ENCODE data around the gene STARD3NL.
A peak's percentile ranks its signal among the peaks of the same experiment; 100 is the strongest.
"Not testable (repeated sequence)": the region's sequence is repeated elsewhere in the genome, so short reads cannot be mapped to it uniquely, and the experiment has no call there.

Gene STARD3NL, protein sequence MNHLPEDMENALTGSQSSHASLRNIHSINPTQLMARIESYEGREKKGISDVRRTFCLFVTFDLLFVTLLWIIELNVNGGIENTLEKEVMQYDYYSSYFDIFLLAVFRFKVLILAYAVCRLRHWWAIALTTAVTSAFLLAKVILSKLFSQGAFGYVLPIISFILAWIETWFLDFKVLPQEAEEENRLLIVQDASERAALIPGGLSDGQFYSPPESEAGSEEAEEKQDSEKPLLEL

DNA sequence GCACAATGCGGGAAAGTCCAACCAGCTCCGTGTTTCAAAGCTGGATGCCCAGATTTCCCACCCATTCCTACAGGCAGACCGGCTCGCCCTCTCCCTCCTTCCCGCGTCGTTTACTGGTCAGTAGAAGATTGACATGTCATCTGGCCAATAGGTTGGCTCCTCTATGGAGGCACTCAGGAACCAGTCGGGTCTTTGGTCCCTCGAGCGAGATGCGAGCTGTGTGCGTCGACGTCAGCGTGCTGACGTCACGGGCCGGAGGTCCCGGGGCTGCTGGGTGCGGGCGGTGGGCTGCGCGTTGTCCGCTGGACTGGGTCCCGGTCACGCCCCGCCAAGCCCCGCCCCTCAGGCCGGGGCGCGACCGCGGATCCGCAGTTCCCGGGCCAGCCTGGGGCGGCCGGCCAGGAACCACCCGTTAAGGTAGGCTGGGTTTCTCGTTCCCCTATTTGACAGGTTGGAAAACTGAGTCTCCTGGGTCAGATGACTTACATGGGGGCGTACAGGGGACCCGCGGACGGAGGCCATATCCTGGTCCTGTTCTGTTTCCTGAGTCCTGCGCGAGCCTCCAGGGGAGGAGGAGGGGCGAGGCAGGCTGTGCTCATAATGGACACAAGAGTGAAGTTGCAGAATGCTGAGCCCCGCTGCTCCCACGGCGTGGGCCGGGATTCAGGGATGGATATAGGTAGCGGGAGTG is at the start of gene STARD3NL:
Gene STARD3NL, plus strand, starts transcription at position 242 of the 691 bp plus-strand sequence. CDS start 29,260 bp downstream, outside the sequence.
- peak; percentile 87 for DNase-seq

DNA sequence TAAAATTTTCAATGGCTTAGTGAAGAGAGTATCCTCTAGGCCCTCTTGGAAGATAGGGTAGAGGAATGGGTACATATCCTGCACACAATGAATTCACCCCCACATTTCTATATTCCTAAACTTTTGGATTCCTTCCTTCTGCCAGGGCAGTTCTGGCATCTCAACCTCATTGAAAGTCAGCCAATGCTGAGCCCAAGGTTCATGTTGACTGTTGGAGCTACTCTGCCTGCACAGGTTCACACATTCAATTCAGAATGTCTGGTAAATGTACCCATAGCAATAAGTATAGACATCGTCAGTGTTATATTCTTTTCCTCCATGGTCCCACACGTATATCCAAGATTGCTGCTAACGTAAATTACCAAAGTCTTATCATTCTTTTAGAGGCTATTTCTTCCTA is 48.9 kb upstream of the STARD3NL start:
- DNase-seq = no peak

DNA sequence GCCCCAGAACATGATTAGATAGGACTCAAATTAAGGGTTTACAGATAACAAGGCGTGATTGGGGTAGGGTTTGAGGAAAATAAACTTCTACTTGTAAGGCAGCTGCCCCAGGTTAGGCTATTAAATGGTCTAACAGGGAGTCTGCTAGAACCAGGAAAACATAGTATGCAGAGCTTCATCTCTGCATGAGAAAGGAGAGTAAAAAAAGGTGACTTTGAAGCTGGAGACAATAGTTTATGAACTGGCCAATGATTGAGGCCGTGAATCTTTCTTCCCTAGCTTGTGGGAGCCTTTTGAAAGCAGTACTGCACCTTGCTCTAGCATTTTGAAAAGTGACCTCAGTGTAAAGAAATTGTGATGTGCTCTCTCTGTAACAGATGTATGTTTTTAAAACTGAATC is 48.5 kb upstream of the STARD3NL start:
- no peak for DNase-seq

DNA sequence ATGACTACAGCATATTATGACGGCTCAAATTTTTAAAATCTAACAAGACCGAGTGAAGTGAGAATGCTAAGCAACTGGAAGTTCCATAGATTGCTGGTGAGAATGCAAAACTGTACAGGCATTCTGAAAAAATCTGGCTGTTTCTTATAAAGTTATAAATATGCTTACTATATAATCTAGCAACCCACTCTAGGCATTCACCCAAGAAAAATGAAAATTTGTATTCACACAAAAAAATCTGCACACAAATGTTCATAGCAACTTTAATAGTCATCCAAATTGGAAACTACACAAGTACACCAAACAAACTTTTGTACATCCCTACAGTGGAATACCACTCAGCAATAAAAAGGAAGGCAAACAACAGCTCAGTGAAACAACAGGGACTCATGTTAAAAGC is 39.9 kb upstream of the STARD3NL start:
- DNase-seq = no peak

DNA sequence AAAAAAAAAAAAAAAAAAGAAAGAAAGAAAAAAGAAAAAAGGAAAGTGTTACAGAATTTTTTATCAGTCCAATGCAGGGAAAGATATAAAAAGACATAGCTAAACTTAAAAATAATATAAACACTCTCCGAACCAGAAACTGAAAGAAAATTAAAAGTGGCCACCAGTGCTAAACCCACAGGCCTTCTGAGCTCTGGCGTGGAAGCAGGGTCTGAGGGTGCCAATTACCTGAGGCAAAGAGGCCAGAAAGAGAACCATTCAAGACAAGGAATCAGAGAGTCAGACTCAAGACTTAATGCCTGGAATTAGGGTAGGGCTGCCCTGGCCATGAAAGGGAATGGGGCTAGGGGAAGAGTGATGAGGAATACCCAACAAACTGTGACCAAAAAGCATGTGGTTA is 36.9 kb upstream of the STARD3NL start:
- no peak for DNase-seq

DNA sequence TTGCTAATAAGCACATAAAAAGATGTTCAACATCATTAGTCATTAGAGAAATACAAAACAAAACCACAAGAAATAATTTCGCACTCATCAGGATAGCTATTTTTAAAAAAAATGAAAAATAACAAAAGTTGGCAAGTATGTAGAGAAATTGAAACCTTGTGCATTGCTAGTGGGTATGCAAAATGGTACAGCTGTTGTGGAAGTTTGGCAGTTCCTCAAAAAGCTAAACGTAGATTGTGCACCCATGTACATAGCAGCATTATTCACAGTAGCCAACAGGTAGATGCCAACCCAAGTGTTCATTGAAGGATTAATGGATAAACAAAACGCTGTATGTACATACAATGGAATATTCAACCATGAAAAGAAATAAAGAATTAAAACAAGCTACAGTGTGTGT is 35.3 kb upstream of the STARD3NL start:
- no peak for DNase-seq

DNA sequence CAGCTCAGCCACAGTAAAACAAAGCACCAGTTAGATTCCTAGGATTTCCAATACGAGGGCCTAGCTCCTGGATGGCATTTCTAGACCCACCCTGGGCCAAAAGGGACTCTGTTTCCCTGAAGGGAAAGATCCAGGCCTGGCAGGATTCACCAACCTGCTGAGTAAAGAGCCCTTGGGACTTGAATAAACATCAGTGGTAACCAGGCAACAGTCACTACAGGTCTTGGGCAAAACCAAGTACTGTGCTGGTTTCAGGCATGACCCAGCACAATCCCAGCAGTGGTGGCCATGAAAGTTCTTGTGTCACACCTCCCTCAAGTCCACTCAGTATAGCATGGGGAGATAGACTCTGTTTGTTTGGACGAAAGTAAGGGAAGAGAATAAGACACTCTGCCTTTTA is 31.0 kb upstream of the STARD3NL start:
- DNase-seq = no peak

DNA sequence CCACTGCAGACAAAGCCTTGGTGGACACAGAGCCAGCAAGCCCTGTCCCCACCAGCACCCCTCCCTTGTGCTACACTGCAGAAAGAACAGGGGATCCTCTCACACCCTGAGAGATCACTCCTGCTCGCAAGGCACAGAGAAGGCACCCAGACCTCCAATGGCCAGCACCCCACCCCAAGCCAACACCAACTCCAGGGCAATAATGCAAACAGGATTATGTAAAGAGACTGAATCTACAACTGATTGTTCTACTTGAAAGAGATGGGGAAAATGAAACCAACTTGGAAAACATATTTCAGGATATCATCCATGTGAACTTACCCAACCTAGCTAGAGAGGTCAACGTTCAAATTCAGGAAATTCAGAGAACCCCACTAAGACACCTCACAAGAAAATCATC is 26.5 kb upstream of the STARD3NL start:
- DNase-seq = no peak

DNA sequence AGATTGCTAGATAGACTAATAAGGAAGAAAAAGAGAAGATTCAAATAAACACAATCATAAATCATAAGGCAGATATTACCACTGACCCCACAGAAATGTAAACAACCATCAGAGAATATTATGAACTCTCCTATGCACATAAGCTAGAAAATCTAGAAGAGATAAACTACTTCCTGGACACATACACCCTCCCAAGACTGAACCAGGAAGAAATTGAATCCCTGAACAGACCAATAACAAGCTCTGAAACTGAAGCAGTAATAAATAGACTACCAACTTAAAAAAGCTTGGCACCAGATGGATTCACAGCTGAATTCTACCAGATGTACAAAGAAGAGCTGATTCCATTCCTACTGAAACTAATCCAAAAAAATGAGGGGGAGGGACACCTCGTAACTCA is 24.5 kb upstream of the STARD3NL start:
- DNase-seq = no peak

DNA sequence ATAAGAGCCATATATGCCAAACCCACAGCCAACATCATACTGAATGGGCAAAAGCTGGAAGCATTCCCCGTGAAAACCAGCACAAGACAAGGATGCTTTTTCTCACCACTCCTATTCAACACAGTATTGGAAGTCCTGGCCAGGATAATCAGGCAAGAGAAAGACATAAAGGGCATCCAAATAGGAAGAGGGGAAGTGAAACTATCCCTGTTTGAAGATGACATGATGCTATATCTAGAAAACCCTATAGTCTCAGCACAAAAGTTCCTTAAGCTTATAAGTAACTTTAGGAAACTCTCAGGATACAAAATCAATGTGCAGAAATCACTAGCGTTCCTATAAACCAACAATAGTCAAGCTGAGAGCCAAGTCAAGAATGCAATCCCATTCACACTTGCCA is 23.8 kb upstream of the STARD3NL start:
- no peak for DNase-seq

DNA sequence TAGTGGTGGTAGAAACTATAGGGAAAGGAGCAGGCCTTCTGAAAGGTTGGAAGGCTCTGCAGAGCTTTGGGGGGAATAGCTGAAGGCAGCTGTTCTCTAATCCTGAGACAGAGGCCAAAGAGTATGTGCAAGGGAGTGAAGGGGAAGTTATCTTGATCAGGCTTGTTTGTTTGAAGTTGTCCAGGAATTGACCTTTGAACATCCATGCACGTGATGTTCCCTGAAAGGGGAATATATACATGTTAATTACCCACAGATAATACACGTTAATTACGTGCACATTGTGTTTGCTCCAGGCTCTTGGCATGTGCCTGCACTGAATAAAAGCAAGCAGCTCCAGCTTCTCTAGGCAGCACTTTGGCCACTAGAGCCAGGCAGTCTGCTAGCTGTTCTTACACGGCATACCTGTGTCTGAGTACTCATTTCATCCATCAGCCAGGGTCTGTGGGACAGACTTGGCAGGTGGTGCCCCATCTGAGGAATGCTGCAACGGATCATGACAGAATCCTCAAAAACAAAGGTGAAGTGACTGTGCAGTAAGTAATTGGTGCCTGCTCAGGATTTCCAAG is 18.0 kb upstream of the STARD3NL start:
- no peak for DNase-seq

DNA sequence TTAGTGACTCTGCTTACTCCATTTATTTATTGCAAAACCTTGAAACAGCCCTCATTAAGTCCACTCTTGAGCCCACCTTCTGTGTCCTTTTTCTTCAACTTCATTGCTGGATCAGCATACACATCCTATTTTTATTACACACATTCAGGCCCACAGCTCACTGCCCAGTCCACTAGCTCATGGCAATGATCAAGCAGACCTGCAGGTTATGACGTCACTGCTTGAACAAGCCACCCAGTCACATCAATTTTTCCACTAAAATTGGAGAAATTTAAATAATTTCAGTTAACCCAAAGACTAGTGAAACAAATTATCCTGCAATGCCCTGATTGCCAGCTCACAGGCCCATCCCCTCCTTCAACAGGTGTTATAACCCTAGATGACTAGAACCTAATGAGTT is 16.0 kb upstream of the STARD3NL start:
- DNase-seq = no peak

DNA sequence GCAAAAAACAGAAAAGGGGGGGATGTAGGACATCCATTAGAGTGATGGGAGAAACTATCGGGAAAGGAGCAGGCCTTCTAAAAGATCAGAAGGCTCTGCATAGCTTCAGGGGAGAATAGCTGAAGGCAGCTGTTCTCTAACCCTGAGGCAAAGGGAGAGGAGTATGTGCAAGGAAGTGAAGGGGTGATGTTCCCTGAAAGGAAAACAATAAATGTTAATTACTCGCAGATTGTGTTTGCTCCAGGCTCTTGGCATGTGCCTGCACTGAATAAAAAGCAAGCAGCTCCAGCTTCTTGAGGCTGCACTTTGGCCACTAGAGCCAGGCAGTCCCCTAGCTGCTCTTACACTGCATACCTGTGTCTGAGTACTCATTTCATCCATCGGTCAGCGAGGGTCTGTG is 14.4 kb upstream of the STARD3NL start:
- DNase-seq = no peak

DNA sequence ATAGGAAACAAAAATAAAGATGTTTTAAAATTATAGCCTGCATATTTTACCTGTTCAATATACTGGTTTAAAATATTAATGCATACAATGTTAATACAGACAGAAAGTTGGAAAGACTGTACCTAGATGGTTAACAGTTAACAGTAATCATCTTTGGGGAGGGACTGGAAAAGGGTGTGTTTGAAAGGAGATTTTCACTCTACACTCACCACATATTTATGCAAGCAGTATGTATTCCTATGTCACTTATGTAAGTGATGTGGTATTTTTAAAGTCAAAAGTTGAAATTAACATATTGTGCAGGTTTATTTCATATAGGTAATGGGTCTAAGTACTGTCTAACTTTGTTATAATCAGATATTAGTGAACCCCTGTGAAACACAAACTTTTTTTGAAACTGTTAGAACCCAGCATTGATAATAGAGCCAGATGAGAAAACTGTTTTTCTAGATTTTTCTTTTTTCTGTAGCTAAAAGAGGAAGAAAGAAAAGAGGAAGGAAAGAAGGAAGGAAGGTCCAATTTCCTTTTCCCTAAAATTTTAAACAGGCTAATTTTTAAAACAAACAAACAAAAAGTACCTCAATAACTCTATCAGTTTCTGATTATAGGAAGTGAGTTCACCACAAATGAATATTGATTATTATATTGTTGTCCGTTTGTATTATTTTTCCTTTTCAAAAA is 9.0 kb upstream of the STARD3NL start:
- no peak for DNase-seq

DNA sequence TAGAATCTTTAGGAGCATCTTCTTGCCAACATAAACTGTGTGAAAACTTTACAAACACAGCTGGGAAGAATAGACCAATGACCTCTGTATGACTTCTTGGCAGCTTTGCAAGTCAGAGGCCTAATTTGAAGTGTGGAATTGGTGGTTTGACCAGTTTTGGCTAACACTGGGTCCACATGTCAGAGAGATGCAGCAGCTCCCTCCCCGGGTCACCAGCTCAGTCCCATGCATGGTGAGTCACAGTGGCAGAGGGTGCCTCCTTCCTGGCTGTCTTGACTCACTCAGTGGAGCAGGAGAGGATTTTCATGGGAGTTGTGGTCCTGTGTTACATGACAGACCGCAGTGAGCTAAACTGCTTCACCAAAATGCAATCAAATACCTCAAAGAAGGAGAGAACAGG is 8.2 kb upstream of the STARD3NL start:
- no peak for DNase-seq

DNA sequence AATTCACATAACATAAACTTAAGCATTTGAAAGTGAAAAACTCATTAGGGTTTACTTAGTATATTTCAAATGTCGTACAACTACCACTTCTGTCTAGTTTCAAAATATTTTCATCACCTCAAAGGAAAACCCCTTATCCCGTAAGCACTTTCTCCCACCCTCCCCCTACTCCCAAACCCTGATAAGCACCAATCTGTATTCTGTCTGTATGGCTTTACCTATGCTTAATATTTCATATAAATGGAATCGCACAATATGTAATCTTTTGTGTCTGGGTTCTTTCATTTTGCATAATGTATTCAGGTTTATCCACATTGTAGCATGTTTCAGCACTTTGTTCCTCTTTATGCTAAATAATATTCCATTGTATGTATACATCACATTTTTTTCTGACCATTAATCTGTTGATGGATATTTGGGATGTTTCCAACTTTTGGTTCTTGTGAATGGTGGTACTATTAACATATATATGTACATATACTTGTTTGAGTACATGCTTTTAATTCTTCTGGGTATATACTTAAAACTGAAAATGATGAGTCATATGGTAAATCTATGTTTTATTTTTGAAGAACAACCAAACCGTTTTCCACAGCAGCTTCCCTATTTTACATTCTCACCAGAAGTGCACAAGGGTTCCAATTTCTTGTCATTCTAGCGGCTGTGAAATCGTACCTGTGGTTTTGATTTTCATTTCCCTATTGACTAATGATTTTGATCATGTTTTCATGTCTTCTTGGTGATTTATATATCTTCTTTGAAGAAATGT is 6.2 kb upstream of the STARD3NL start:
- DNase-seq = no peak

DNA sequence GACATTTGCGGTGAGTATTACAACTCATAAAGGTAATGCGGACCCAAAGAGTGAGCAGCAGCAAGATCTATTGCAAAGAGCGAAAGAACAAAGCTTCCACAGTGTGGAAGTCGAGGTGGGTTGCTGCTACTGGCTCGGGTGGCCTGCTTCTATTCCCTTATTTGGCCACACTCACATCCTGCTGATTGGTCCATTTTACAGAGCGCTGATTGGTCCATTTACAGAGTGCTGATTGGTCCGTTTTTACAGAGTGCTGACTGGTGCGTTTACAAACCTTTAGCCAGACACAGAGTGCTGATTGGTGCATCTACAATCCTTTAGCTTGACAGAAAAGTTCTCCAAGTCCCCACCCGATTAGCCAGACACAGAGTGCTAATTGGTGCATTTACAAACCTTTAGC is 2.5 kb upstream of the STARD3NL start:
- not testable (repeated sequence) for DNase-seq

DNA sequence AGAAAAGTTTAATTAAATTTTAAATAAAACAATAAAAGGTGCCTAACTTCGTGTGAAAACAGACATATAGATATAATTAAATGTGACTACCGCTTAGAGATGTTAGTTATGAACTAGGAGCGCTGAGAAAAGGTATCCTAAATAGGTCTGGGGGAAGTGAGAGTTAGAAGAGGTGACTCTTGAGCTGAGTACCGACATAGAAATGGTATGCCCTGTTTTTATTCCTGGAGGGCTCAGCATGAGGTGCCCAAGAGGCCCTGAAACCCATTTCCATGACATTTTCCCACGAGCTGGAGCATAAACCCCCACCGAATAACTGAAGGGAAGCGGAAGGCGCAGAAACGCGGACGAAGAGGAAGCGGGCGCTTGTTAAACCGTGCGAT is 433 bp upstream of the STARD3NL start:
- DNase-seq = no peak

DNA sequence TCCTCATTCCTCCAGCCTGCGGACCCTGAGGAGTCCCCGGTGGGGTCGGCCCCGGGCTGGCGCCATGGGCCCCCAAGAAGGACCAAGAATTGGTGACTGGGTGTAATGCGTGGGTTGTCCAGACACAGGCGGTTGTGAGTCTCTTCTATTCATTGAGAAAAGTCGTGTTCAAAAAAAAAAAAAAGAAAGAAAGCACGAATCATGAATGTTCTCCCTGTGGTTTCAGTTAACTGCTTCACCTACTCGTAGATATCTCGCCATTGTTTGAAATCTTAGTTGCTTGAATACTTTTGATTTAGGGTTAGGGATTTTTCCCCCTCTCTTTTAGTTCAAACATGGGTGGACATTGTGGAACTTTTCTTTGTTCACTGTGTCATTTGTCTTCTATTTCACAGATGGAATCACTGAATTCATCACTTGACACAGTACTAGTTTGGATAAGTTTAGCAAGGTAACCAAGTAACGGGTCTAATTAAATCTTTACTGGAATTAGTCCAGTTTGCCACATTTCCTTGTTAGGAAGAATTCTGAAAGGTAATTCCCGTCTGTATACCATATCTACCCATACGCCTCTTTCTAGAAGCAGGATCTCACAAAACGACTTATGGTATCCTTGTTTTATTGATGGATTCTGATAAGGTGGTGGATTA is 775 bp downstream of the STARD3NL start:
- no peak for DNase-seq

DNA sequence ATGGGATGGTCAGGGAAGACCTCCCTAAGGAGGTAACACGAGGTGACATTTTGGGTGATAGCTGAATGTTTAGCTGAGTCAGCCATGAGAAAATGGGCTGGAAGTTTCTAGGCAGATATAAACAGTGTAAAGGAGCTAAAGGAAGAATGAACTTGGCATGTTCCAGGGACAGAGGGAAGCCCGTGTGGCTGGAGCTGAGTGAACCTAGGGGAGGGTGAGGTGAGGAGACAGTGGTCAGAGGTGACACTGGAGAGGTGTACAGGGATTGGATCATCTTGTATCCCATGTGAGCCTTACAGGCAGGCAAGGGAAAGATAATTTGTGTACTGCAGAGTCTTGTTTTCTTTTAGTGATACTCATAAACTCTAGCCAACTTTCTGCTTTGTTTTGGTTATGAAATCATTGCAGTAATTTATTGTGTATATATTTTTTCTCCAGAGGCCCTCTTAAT is 1.8 kb downstream of the STARD3NL start:
- no peak for DNase-seq

DNA sequence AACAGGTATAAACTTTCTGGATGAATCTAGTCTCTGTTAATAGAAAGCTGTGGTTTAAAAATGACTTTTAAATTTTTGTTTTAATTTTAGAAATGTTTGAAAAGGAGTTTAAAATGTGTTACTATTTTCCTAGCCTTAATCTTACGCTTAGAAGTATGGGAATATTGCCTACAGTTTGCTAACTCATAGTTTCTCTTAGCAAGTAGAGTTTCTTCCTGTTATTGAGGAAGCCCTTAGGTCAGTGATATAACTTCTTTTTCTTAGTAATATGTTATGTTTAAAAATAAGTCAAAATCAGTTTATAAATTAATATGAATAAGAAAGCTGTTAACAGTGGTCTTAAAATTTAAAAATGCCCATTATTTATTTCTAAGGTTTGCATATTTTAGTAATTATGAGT is 3.1 kb downstream of the STARD3NL start:
- DNase-seq = no peak

DNA sequence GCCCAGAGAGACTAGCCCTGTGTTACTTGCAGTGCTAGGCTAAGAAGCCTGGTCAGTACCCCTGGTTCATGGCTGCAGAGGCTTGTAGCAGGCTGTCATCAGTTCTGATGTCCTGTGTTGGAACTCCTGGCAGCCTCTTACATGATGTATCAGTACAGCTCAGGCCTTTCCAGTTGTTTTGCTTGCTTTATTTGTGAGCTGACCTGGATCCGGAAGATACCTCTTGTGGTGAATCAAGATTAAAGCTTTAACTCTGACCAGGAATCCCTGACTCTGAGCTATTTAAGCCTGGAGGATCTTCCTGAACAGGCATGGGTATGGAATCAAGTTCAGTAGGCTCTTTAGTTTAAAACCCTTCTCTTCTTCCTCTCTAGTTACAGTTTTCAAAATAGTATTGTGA is 4.4 kb downstream of the STARD3NL start:
- no peak for DNase-seq

Data from activated naive CD4-positive, alpha-beta T cell treated with Interleukin-2 at 50 U/mL for 16 hours (primary cell).